T-helper 9 cell (primary cell): ENCODE data around the gene CNGA2.

ENCODE experiments used
- DNase-seq: peaks from one replicate; pipeline ENCODE4 v3.0.0-alpha.2; 2020

CNGA2 gene

DNA sequence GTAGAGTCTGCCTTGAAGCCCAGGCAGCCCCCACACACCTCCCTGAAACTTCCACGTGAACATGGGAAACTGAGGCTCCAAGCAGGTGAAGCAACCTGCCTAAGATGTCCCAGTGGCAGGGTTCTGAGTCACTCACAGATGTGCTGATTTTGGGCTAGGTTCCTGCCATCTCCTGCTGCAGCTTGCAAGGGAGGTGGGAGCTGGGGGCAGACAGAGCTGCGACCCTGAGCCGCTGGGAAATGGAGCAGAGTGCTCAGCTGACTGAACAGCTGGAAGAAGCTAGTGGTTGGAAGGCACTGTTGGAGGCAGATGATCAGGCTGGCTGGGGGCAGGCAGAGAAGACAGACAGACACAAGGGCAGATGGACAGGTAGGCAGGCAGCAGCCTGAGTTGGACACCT lies 22.3 kb upstream of the CNGA2 start:
- no peak for DNase-seq

DNA sequence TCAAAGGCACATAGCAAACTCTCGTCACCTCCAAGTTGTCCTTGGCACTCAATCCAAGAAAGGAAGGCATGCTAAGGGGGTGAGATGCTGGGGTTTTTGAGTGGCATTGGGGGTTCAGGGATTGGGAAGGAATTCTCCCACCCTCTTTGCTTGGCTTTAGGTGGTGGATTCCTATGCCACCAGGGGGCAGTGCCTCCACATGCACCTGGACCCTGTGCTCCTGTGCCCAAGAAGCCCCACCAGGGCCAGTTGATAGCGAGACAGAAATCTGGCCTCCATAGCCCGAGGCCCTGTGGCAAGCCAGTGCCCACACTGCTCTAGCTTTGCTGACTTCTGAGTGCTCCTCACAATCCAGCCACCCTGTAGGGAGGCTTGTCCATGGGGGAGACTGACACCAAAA lies 20.7 kb upstream of the CNGA2 start:
- no peak for DNase-seq

DNA sequence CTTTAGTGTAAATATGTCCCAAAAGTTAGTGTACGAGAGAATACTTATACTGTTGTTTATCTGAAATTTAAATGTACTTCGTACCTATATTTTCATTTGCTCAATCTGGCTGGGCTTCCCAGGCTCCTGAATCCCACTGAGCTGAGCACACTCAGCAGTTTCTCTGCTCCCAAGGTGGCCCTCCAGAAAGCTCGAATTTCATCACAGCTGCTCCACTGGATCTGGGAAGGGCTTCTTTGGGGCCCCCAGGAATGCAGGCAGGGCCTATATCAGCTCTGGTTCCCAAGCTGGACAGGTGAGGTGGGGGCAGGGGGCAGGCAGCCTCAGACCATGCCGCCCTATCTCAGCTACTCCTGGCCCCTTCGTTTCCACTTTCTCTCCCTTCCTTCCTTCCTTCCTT lies 20.2 kb upstream of the CNGA2 start:
- DNase-seq = no peak

DNA sequence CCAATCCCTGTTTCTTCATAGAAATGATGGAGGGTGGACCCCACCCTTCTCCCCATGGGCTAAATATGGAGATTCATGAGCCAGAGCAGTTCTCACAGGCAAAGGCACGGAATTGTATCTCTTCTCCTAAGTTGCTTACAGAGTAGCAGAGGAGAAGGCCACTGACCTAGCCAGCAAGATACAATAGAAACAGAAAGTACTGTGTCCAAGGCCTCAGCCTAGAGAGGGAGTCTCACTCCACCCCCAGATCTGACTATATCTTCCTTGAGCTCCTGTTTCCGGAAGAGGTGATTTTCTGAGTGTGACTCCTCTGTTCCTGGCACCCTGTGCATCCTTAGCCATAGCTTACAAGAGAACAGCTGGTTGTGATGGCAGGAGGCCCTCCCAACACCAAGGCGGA lies 18.8 kb upstream of the CNGA2 start, which contains the start of gene FATE1:
FATE1 (plus strand) TSS at position 284 of the 400 bp plus-strand sequence; CDS start at position 369, 85 bp downstream.
- DNase-seq = no peak

DNA sequence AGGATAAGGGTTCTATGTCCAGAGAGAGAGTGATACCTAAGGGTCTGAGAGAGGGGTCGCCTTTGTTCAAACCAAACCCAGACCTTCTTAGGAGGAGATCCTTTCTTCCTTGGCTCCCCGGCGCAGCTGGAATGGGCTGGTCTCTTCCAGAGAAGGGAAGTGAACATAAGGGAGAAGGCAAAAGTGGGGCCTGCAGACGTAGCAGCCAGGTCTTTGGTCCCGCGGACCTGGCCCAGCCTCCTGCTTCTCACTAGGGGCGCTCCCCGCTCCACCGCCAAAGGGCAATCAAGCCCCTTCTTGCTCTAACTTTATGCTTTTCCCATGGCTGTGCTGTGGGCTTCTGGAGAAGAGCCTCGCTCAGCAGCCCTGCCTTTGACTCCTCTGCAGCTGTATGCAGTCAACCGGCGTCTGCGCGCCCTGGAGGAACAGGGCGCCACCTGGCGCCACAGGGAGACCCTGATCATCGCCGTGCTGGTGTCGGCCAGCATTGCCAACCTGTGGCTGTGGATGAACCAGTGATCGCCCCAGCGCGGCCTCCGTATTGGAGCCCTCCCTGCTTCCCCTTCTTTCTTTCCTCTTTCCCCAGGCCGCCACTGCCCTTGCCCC lies 12.2 kb upstream of the CNGA2 start:
- no peak for DNase-seq

DNA sequence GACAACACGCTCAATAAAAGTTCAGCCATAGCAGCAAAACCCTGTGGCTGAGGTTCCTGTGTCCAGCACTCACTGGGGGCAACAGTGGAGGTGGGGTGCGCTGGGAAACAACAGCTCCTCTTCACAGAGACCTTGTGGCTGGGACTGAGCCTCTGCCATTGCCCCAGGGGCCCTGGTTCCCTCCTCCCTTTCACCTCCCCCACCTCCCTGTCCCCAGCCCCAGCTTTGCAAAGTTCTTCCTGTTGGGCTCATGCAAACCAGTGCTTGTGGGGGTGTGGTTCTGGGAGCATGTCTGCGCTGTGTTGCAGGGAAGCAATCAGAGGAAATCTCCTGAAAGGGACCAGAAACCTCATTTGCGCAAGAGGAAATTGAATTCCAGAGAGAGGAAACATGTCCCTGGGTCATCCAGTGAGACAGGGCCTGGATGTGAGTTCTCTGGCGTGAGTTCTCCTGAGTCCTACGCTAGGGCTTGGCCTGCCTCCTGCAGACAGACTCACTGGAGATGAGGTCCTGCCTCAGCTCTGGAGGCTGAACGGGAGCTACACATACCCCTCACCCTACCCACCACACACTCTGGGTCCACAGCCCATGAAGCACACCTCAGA lies 11.3 kb upstream of the CNGA2 start:
- no peak for DNase-seq

DNA sequence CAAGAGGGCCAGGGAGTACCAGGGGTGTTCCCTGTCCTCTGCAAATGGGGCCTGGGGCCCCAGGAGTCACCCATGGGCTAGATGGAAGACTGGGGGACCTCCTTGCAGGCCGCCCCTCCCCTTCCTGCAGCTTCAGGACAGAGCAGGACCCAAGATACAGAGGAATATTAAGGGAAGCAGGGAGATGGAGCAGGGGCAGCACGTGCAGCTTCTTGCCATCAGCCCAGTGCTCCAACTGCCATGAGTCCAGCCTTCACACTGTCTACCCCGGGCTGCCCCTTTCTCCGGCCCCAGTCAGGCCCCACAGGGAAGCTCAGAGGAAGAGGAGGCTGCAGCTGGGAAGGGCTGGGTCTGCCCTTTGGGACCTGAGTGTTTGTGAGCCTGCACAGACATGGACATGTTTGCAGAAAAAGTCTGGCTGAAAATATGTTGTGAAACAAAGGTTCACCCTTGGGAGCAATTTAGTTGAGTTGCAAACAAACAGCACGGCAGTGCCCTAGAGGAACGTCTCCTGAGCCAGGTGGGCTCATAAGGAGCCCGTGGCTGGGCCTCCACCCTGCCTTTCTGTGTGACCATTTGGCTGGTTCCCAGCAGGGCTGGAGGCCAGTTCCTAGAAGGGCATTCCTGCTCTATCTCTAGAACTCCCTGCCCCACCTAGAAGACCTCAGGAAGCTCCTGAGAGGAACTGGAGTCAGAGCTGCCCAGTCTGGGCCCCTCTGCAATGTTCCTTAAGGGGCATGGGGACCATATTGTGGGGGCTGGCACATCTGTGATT lies 9.8 kb upstream of the CNGA2 start:
- no peak for DNase-seq

DNA sequence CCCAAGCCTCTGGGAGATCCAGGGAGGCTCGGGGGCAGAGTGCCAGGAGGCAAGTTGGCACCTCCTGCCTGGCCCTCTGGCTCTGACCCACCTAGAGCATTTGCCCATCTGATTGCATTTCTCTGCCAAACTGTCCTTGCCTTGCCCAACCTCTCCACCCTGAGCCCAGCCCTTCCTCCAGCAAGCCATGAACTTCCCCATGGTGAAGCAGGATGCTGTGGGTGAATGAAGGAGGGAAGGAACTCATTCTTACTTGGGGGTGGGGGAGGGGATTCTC lies 9.3 kb upstream of the CNGA2 start:
- no peak for DNase-seq

DNA sequence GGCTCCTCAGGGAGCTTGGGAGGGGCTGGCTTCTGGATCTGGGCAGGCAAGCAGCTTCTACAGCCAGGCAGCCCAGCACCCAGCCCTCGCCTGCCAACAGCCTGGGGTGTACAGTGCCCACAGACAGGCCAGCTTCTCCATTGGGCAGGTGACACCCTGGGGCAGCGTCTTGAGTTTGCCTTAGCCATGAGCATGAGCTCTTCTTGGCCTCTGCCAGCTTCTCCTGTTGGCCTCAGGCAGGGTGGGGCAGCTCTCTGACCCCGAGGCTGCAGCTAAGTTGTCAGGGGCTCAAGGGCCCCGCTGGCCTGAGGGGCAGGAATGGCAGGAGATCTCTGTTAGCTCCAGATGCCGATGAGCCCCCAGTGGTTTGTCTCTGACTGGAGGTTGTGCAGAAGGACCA lies 7.8 kb upstream of the CNGA2 start:
- no peak for DNase-seq

DNA sequence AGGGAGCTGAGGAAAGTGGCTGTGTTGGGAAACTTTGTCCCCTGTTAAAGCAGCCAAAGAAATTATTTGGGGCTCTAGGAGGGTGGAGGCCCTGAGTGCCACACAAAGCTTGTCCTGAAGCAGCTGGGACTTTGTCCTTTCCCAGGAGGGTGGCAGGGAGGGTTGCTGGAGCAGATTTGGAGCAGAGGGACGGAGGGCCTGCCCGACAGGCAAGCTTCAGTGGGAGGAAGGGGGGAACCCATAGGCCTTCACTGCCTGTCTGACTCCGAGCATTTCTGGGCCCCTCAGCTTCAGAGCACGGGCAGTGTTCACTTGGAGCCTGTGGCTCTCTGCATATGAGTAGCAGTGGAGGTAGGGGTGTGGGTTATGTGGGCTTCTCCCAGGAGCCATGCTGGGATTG lies 7.2 kb upstream of the CNGA2 start:
- no peak for DNase-seq

DNA sequence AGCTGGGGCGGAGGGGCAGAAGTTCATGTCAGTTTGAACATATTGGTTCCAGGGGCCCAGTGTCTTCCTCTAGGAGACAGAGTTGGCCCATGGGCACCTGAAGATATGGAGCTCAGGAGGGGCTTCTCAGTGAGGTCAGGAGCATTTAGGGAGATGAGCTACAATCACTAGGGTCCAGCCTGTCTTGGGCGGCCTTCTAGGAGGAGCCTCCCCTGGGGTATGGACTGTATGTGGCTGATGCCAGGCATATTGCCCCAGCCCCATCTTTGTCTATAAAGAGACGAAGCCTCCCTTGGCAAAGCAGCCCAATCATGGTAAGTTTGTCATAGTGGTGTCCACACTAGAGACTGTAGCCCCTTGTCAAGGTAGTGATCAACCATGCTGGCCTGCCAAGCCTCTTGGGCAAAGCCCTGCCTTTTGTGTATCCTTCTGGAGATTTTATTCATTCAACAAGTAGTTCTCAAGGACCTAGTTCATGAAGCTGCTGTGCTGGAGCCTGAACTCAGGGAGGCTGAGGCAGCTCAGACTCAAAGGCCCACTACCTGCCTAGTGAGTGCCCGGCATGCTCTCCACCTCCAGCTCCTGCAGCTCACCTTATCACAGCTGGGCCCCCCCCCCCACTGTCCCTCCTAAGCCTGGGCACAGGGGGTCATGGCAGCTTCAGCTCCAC lies 5.4 kb upstream of the CNGA2 start:
- no peak for DNase-seq

DNA sequence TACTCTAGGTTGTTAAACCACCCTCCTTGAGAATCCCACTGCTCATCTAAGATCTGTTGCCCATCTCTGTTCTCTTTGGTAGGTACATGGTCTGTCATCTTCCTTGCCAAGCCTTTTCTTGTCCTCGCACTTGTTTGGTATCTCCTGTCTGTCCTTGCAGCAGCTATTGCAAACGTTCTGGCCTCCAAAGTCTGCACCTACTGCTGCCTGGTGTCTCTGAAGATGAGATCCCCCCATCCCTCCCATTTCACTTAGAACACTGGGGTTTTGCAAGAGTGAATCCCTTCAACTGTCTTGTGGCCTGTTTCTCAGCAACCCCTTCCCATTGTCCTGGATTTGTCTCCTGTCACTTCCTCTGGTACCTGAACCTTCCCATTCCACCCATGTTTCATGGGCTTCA lies 673 bp downstream of the CNGA2 start:
- no peak for DNase-seq

DNA sequence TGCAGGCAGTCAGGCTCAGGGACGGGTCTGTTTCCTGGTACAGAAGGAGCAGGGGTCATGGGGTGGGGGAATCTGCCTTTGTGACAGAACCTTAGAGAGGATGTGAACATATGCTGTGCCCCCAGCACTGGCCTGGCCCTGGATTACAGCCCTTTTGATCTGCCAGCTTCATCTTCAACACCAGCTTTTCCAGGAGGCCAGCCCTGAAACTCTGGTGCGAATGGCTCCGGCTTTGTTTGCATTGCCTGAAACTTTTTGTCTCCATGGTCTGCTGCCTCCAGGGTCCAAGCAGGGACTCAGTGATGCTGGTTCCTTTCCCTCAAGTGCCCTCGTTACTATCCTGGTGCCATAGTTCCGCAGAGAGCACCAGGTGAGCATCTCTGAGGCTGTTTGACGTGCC lies 2.1 kb downstream of the CNGA2 start:
- no peak for DNase-seq

DNA sequence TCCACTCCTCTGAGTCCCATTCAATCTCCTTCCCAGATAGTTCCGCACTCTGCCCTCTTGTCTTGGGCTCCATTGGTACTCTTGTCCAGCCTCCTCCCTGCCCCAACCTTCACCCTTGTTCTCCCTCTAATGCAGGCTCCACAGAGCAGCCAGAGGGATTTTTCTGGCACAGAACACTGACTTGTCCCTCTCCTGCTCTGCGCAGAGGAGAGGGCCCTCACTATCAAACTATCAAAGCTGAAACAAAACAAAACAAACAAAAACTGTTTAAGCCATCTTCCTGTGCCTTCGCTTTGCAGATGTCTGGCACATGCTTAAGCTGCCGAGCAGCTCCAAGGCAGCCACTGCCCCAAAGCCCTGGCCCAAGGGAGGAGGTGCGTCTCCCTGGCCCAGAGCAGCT lies 2.9 kb downstream of the CNGA2 start:
- no peak for DNase-seq

DNA sequence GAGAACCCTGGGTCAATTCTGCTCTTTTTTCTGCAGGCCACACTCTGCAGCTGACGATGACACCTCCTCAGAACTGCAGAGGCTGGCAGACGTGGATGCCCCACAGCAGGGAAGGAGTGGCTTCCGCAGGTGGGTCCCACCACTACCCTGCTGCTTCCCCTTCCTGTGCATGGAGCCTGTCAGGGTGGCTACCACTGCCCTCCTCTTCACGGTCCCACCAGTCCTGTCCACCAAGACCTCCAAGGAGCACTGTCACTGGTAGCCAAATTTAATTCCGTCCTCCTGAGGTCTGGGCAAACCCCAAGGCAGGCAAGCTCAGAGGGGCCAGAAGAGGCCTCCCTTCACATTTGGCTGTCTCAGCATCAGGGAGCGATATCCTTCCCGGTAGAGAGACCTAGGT lies 4.2 kb downstream of the CNGA2 start:
- DNase-seq = no peak

DNA sequence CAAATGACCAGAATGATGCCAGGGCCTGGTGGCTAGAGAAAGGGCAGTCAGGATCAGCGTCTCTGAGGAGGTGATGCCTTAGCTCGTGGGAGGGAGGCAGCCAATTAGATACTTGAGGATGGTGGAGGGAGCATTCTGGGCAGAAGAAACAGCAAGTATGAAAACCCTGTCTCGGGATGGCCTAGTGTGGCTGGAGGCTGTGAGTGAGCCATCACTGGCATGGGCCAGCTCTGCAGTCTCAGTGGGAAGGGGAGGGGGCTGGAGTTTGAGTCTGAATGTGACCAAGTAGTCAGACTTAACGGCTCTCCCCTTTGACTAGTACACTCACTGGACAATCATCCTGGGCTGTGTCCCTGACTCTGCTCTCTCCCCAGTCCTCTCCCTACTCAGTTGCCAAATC lies 7.1 kb downstream of the CNGA2 start:
- no peak for DNase-seq

DNA sequence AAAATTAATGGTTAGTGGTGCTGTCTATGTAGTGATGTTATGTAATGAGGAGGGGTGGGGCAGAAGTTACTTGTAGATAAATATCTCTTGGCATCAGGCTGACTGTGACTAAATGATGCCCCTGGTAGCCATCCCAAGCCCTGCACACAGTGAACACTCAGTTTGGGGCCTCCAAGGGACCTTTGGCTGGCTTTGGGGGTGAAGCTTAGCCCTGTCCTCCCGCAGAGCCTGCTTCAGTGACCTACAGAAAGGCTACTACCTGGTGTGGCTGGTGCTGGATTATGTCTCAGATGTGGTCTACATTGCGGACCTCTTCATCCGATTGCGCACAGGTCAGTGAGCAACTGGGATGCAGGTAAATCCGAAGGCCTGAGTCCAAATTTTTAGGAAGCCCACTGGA lies 7.8 kb downstream of the CNGA2 start:
- no peak for DNase-seq

DNA sequence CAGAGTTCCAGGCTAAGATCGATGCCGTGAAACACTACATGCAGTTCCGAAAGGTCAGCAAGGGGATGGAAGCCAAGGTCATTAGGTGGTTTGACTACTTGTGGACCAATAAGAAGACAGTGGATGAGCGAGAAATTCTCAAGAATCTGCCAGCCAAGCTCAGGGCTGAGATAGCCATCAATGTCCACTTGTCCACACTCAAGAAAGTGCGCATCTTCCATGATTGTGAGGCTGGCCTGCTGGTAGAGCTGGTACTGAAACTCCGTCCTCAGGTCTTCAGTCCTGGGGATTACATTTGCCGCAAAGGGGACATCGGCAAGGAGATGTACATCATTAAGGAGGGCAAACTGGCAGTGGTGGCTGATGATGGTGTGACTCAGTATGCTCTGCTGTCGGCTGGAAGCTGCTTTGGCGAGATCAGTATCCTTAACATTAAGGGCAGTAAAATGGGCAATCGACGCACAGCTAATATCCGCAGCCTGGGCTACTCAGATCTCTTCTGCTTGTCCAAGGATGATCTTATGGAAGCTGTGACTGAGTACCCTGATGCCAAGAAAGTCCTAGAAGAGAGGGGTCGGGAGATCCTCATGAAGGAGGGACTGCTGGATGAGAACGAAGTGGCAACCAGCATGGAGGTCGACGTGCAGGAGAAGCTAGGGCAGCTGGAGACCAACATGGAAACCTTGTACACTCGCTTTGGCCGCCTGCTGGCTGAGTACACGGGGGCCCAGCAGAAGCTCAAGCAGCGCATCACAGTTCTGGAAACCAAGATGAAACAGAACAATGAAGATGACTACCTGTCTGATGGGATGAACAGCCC lies 9.3 kb downstream of the CNGA2 start:
- no peak for DNase-seq

DNA sequence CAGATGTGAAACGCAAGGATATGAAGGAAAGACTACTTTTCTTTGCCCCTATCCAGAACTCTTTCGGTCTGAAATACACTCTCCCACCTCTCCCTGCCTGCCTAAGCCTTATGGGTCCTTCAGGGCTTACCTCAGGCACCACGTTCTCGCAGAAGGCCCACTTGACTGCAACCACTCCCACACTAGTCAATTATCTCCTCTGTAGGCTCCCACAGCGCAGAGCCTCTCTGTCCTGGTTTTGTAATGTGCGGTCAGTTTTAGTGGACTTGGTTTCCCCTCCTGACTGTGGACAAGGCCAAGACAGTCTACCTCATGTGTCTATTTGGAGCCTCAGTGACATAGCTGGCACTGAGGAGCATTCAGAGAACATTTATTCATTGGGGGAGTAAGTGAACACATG lies 11.1 kb downstream of the CNGA2 start:
- DNase-seq = no peak

DNA sequence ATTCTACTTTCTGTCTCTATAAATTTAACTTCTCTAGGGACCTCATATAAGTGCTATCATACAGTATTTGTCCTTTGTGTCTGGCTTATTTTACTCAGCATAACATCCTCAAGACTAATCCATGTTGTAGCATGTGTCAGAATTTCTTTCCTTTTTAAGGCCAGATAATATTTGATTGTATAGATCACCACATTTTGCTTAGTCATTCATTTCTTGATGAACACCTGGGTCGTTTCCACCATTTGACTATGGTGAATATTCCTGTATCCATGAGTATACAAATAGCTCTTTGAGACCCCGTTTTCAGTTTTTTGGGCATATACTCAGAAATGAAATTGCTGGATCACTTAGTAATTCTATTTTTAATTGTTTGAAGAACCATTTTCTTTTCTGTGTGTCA lies 12.0 kb downstream of the CNGA2 start:
- DNase-seq = no peak

DNA sequence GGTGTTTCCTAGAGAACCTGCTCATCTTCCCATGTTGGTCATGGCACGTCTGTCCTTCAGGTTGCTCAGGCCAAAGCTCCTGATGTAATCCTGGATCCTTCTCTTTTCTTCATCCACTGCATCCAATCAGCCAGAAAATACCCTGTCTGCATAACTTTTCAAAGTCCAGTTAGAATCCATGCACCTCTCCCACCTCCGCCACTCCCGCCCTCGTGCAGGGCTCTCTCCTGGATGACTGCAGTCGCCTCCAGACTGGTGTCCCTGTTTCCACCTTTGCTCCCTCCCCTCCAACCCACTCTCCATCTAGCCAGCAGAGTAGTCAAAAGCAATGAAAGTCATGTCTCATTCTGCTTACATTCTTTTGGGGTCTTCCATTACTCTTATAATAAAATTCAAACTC lies 16.0 kb downstream of the CNGA2 start:
- no peak for DNase-seq

DNA sequence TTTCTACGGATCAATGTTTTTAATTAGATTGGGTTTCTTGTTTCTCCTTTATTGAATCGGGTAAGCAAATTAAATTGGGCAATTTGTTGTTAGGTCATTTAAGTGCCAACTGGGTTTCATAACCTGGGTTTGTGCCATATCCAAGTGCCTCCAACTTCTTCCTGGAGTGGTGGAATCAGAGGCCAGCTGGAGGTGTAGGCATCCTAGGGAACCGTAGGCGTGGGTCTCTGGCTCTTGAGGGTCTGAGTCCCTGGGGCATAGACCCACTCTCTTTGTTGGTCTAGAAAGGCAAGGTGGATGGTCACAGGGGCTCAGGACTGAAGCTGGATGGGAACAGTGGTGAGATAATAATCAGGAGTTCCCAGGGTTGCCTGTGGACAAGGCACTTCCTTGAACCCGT lies 18.3 kb downstream of the CNGA2 start:
- no peak for DNase-seq
